ENCODE results near the gene PML. TPM values are rescaled to one million over a fixed set of nuclear protein-coding genes. Genes with fewer than 3 reads are reported as not detected.

PML gene, protein sequence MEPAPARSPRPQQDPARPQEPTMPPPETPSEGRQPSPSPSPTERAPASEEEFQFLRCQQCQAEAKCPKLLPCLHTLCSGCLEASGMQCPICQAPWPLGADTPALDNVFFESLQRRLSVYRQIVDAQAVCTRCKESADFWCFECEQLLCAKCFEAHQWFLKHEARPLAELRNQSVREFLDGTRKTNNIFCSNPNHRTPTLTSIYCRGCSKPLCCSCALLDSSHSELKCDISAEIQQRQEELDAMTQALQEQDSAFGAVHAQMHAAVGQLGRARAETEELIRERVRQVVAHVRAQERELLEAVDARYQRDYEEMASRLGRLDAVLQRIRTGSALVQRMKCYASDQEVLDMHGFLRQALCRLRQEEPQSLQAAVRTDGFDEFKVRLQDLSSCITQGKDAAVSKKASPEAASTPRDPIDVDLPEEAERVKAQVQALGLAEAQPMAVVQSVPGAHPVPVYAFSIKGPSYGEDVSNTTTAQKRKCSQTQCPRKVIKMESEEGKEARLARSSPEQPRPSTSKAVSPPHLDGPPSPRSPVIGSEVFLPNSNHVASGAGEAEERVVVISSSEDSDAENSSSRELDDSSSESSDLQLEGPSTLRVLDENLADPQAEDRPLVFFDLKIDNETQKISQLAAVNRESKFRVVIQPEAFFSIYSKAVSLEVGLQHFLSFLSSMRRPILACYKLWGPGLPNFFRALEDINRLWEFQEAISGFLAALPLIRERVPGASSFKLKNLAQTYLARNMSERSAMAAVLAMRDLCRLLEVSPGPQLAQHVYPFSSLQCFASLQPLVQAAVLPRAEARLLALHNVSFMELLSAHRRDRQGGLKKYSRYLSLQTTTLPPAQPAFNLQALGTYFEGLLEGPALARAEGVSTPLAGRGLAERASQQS
- 48.0 TPM for total RNA-seq

DNA sequence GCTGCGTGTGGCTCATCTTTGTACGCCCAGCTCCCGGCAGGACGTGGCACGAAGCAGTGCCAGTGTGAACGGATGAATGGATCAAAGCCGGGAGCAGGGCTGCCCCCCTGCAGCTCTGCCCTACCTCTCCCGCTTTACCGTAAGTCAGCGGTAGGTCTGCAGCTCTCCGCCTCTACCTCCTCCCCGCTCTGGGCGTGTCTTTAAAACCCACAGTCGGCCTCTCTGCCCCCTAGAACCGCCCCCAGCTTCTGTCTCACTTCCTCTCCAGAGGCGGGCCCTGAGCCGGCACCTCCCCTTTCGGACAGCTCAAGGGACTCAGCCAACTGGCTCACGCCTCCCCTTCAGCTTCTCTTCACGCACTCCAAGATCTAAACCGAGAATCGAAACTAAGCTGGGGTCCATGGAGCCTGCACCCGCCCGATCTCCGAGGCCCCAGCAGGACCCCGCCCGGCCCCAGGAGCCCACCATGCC, at the start of gene PML:
Gene PML (plus strand): TSS at position 304 of the 471 bp plus-strand sequence. CDS start 97 bp downstream, at position 401.

DNA sequence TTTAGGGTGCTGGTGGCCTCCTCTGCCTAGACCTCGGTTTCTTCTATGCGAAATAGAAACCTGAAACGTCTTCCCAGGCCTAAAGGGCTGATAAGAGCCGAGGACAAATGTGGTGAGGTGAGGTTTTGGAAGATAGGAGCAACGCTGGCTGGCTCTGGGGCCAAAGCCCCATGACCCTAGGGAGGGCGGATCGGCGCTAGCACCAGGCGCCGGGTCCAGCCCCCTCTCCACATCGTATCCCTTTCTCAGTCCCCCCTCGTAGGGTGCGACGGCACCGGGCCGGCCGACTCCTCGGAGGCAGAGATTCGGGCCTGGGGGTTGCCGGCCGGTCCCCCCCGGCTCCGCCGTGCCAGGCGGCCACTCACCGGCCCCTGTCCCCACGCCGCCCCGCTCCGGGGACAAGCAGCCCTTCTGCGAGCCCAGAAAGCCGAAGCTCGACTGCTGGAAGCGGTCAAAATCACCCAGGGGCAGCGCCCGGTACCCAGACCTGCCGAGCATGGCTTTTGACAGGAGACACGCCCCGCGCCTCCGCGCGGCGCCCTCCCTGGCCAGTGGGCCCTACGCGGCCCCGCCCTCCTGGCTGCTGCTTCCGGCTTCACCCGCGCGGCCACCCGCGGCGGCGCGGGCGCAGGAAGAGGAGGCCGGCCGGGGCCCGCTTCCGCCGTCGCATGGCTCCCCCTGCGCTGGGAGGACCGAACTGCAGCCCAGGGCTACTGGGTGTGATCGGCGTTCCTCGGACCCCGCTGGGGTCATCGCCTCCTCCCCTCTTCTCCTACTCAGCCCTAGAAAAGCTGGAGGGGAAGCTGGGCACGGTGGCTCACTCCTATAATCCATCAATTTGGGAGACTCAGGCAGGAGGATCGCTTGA, 2.6 kb upstream of the PML start, which contains the start of gene STOML1:
Gene STOML1 (minus strand): TSS at position 570 of the 868 bp plus-strand sequence. CDS start 72 bp downstream, at position 498.

DNA sequence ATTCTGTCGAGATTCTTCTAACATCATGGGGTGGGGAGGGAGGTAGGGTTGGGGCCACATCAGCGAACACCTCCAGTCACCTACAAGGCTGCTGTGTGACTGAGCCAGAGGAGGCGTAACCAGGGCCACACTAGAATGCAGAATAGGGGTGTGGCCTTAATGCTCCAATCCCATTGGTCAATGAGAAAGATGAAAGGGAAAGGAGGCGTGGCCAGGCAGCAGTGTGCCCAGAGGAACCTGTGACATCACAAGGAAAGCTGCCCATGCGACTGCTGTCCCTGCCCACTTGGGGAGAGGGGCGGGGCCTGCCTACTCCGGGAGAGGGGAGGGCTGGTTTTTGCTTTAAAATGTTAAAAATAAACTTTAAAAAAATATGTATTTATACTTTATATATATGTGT, 87.9 kb downstream of the PML start, which contains the start of gene GOLGA6A:
Gene GOLGA6A (minus strand): TSS at position 101 of the 400 bp plus-strand sequence. CDS start 41 bp downstream, at position 60.

Other genes starting within 250 kb of the PML start
- gene INSYN1, start 241.4 kb upstream of the PML start, total RNA-seq: 19.9 TPM
- gene TBC1D21, start 121.2 kb upstream of the PML start, total RNA-seq: not detected
- gene LOXL1, start 68.3 kb upstream of the PML start, total RNA-seq: 65.1 TPM
- 18.9 TPM for gene STOML1, start 2.4 kb upstream of the PML start, total RNA-seq
- 0.49 TPM for gene GOLGA6A, start 87.8 kb downstream of the PML start, total RNA-seq
- 50.0 TPM for gene ISLR2, start 135.9 kb downstream of the PML start, total RNA-seq
- 61.2 TPM for gene ISLR, start 179.0 kb downstream of the PML start, total RNA-seq
- gene STRA6, start 208.1 kb downstream of the PML start, total RNA-seq: 17.3 TPM
- 5.2 TPM for gene CCDC33, start 241.6 kb downstream of the PML start, total RNA-seq